Activated CD8-positive, alpha-beta memory T cell treated with anti-CD3 and anti-CD28 coated beads for 1 hour (primary cell): ENCODE measurements around the gene TOMM20.
A peak's percentile ranks its signal among the peaks of the same experiment; 100 is the strongest.
"Not testable (repeated sequence)": the region's sequence is repeated elsewhere in the genome, so short reads cannot be mapped to it uniquely, and the experiment has no call there.

Experiments used
- DNase-seq, 2 donors: peaks; one replicate each; pipeline ENCODE4 v3.0.0-alpha.2; 2020; ENCODE audit warnings: low read depth in 1 of 2; ENCODE audit errors: extremely low read depth in 1 of 2

TOMM20 gene

GRCh38 chr1:235128456-235129328, at the start of gene TOMM20:
TSS of gene TOMM20 (minus strand) at chr1:235128837. CDS start at chr1:235128715, 122 bp downstream.
- DNase-seq = peak; percentile 76 to 83

GRCh38 chr1:235176486-235176885, 47.8 kb upstream of the TOMM20 start:
- DNase-seq = no peak

GRCh38 chr1:235169986-235170385, 41.3 kb upstream of the TOMM20 start:
- no peak for DNase-seq

- DNase-seq = no peak
These were observed 39.7 kb upstream of the TOMM20 start for GRCh38 chr1:235168375-235168774.

GRCh38 chr1:235161685-235162327, 33.2 kb upstream of the TOMM20 start:
- DNase-seq = no peak

GRCh38 chr1:235160957-235161684, 32.5 kb upstream of the TOMM20 start, which contains the start of gene RBM34:
TSS of gene RBM34 (minus strand) at chr1:235161250. CDS start at chr1:235161226, 24 bp downstream.
- peak; percentile 76 to 90 for DNase-seq

- DNase-seq = no peak
These were observed 31.8 kb upstream of the TOMM20 start for GRCh38 chr1:235160383-235160956.

GRCh38 chr1:235159930-235160329, 31.3 kb upstream of the TOMM20 start:
- not testable (repeated sequence) for DNase-seq

- DNase-seq = not testable (repeated sequence)
These were observed 30.6 kb upstream of the TOMM20 start for GRCh38 chr1:235159284-235159683.

- no peak for DNase-seq
These were observed 30.0 kb upstream of the TOMM20 start for GRCh38 chr1:235158680-235159079.

GRCh38 chr1:235157150-235157549, 28.5 kb upstream of the TOMM20 start:
- no peak for DNase-seq

- no peak for DNase-seq
These were observed 28.1 kb upstream of the TOMM20 start for GRCh38 chr1:235156740-235157139.

- DNase-seq = no peak
These were observed 27.6 kb upstream of the TOMM20 start for GRCh38 chr1:235156265-235156664.

GRCh38 chr1:235152235-235152634, 23.6 kb upstream of the TOMM20 start:
- DNase-seq = no peak

- DNase-seq = no peak
These were observed 22.4 kb upstream of the TOMM20 start for GRCh38 chr1:235151033-235151432.

GRCh38 chr1:235149824-235150223, 21.2 kb upstream of the TOMM20 start:
- no peak for DNase-seq

- DNase-seq = no peak
These were observed 18.6 kb upstream of the TOMM20 start for GRCh38 chr1:235147269-235147668.

- DNase-seq = no peak
These were observed 17.0 kb upstream of the TOMM20 start for GRCh38 chr1:235145639-235146038.

GRCh38 chr1:235142991-235143390, 14.4 kb upstream of the TOMM20 start:
- DNase-seq = no peak

GRCh38 chr1:235139315-235139714, 10.7 kb upstream of the TOMM20 start:
- DNase-seq = no peak

- no peak for DNase-seq
These were observed 10.2 kb upstream of the TOMM20 start for GRCh38 chr1:235138821-235139220.
